Thyroid gland (tissue), 4 donors: Measurements from ENCODE around the gene MGAT5.

Source experiments
- POLR2A ChIP-seq, 2 donors: fragments of 450-650 bp; IDR thresholded peaks; one replicate each; pipeline ENCODE4 v1.6.1; 2017; ENCODE audit warnings: antibody characterized with exemption in 2 of 2, mild to moderate bottlenecking in 2 of 2, moderate library complexity in 1 of 2
- TF ChIP-seq, protein P1 (sequence below), 6 experiments: fragments of 200-600 bp in 3 of 6; fragments of 450-650 bp in 3 of 6; sonication (generic) in 3 of 6; IDR thresholded peaks; one replicate each; pipeline ENCODE4 v1.5.1; 2016 to 2019; ENCODE audit warnings: antibody characterized with exemption in 6 of 6, mild to moderate bottlenecking in 2 of 6, inconsistent platforms in 1 of 6, moderate library complexity in 1 of 6

DNA sequence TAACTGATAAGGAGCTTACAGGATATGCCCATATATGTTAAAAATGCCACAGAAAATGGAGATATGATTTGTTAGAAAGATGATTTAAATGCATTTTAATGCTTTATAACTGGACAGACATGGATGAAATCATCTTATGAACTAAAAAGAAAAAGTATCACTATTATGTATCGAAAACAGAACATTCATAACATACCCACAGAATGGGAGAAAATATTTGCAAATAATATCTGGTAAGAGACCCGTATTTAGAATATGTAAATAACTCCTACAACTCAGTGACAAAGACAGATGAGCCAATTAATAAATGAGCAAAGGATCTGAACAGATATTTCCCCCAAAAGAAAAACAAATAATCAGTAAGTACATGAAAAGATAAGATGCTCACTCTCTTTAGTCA, 24.3 kb upstream of the MGAT5 start:
- TF ChIP-seq, protein P1, sequence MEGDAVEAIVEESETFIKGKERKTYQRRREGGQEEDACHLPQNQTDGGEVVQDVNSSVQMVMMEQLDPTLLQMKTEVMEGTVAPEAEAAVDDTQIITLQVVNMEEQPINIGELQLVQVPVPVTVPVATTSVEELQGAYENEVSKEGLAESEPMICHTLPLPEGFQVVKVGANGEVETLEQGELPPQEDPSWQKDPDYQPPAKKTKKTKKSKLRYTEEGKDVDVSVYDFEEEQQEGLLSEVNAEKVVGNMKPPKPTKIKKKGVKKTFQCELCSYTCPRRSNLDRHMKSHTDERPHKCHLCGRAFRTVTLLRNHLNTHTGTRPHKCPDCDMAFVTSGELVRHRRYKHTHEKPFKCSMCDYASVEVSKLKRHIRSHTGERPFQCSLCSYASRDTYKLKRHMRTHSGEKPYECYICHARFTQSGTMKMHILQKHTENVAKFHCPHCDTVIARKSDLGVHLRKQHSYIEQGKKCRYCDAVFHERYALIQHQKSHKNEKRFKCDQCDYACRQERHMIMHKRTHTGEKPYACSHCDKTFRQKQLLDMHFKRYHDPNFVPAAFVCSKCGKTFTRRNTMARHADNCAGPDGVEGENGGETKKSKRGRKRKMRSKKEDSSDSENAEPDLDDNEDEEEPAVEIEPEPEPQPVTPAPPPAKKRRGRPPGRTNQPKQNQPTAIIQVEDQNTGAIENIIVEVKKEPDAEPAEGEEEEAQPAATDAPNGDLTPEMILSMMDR (IDR thresholded peaks at IDR 0.05), result no peak
- no peak for TF ChIP-seq POLR2A (IDR thresholded peaks at IDR 0.05)
